Esophagus muscularis mucosa (tissue), 3 donors: ENCODE measurements around the gene BTBD9.

ENCODE experiments used
- POLR2A ChIP-seq: fragments of 450-650 bp; IDR thresholded peaks from one replicate; pipeline ENCODE4 v1.6.1; 2017; ENCODE audit warnings: antibody characterized with exemption, moderate library complexity, mild to moderate bottlenecking, low read depth
- POLR2AphosphoS5 ChIP-seq, 2 donors: sonication (generic); formaldehyde crosslinking; IDR thresholded peaks; one replicate each; pipeline ENCODE4 v1.6.1; 2017; ENCODE audit warnings: antibody characterized with exemption in 2 of 2
- TF ChIP-seq, protein P1 (sequence below), 3 experiments: fragments of 200-600 bp in 2 of 3; fragments of 450-650 bp in 1 of 3; sonication (generic) in 2 of 3; IDR thresholded peaks; one replicate each; pipeline ENCODE4 v1.5.1; 2017 to 2019; ENCODE audit warnings: antibody characterized with exemption in 3 of 3, mild to moderate bottlenecking in 2 of 3, moderate library complexity in 1 of 3

DNA sequence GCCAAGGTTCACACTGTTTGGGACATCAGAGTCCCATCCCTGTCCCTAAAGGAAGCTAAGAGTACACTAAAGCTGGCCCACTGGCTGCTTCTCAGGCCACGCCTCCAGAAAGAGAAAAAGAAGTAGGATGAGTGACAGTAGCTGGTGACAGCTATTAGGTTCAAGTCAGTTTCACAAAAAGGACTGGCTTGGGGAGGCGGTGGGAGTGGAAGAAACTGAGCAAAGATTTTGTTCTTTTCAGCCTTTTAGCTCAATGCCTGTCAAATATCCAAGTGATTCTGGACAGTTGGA is 445.5 kb downstream of the BTBD9 start:
- TF ChIP-seq, protein P1, sequence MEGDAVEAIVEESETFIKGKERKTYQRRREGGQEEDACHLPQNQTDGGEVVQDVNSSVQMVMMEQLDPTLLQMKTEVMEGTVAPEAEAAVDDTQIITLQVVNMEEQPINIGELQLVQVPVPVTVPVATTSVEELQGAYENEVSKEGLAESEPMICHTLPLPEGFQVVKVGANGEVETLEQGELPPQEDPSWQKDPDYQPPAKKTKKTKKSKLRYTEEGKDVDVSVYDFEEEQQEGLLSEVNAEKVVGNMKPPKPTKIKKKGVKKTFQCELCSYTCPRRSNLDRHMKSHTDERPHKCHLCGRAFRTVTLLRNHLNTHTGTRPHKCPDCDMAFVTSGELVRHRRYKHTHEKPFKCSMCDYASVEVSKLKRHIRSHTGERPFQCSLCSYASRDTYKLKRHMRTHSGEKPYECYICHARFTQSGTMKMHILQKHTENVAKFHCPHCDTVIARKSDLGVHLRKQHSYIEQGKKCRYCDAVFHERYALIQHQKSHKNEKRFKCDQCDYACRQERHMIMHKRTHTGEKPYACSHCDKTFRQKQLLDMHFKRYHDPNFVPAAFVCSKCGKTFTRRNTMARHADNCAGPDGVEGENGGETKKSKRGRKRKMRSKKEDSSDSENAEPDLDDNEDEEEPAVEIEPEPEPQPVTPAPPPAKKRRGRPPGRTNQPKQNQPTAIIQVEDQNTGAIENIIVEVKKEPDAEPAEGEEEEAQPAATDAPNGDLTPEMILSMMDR (IDR thresholded peaks at IDR 0.05), result no peak
- TF ChIP-seq POLR2AphosphoS5 (IDR thresholded peaks at IDR 0.05) (no peak), POLR2A (no peak)
